ENCODE data around the gene TMEM169.

TMEM169 gene

DNA sequence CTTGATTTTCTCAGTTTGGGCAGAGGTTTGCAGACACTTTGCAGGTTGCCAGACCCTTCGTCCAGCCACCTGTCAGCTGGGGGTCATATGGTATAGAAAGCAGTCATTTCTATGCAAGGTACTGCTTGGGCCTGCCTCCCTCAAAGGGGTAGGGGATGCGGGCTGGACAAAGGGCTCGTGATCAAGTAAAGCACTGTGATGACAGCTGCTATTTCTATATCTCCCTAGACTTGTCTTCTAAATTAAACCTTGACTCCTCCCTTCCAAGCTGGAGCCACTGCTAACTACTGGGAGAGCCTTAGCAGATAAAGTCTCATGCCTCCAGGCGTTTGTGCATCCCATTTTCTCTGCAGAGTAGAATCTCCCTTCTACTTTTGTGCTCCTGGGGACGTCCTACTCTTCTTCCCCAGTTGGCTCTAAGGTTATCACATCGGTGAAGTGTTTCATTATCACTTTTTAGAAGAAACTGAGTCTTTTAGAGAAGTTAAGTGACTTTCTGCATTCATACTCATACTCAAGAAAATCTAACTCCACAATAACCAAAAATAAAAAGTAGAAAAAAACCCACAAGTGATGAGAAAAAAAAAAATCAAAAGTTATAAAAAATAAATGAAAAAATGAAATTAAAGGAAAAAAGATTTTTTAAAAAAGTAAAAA lies 26.7 kb downstream of the TMEM169 start:
- no peak for DNase-seq

- DNase-seq = peak; percentile 96
These were observed 27.5 kb downstream of the TMEM169 start, which contains the start of gene XRCC5 for GRCh38 chr2:216108967-216109921. XRCC5 (plus strand) TSS chr2:216109348; CDS start chr2:216109437, 89 bp downstream.

- DNase-seq = no peak
These were observed 28.4 kb downstream of the TMEM169 start for GRCh38 chr2:216109962-216110614.

DNA sequence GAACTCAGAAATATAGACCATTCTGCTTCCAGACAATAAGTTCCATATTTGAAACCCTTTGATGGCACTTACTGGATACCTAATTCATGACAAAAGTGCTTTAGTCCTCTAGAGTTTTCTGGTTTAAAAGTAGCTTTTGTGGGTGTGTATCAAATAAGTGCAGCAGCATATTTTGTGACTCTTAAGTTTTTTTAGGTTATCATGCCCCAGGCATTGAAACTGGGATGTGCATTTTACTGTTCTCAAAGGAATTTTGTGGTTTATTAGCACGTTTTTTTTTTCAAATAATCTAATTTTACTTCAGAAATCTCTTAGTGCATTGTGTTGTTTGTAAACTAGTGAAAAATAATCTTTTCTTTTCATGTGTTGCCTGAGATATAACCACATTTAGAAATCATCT lies 28.9 kb downstream of the TMEM169 start:
- DNase-seq = no peak

DNA sequence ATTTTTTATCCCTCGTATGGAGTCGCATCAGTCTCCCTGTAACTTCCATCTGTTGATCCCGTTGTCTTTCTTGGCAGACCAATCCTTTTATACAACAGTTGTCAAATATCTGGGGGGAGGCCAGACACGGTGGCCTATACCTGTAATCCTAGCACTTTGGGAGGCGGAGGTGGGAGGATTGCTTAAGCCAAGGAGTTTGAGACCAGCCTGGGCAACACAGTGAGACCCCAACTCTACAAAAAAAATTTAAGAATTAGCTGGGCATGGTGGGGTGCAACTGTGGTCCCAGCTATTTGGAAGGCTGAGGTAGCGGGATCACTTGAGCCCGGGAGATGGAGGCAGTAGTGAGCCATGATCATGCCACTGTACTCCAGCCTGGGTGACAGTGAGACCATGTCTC lies 29.4 kb downstream of the TMEM169 start:
- DNase-seq = no peak

- DNase-seq = no peak
These were observed 31.2 kb downstream of the TMEM169 start for GRCh38 chr2:216112926-216113325.

- no peak for DNase-seq
These were observed 31.9 kb downstream of the TMEM169 start for GRCh38 chr2:216113572-216113971.

DNA sequence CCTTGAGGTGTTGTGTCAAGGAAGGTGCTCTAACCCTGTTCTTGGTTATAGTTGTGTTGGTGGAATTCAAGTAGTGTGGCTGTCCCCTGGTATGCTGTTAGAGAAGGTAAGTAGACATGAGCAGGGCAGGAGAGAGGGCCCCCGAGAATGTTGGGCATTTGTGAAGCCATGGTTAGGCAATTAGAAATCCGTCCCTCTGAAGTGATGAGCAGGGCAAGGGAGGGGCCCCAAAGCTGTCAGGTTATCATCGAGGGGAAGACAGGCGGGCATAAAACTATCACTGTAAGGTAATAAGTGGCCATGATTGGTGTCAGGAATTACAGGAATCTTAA lies 32.6 kb downstream of the TMEM169 start:
- DNase-seq = no peak

GRCh38 chr2:216114714-216115531 lies 33.2 kb downstream of the TMEM169 start:
- peak; percentile 98 for DNase-seq

GRCh38 chr2:216116418-216116817 lies 34.7 kb downstream of the TMEM169 start:
- no peak for DNase-seq

- no peak for DNase-seq
These were observed 36.0 kb downstream of the TMEM169 start for GRCh38 chr2:216117561-216118340.

GRCh38 chr2:216118474-216118873 lies 36.8 kb downstream of the TMEM169 start:
- DNase-seq = no peak

GRCh38 chr2:216119146-216119545 lies 37.4 kb downstream of the TMEM169 start:
- no peak for DNase-seq

GRCh38 chr2:216119986-216120385 lies 38.3 kb downstream of the TMEM169 start:
- DNase-seq = no peak

DNA sequence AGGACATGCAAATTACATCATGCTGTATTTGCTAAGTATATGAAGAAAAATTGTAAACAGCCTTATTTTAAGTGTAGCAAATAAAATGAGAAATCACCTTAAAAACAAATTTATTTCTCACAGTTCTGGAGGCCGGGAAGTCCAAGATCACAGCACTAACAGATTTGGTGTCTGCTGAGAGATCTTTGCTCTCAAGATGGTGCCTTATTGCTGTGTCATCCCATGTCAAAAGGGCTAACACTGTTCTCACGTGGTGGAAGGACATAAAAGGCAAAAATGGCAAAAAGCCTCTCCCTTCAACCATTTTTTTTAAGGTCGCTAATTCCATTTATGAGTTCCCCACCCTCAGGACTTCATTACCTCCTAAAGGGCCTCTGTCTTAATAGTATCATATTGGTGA lies 39.5 kb downstream of the TMEM169 start:
- no peak for DNase-seq

DNA sequence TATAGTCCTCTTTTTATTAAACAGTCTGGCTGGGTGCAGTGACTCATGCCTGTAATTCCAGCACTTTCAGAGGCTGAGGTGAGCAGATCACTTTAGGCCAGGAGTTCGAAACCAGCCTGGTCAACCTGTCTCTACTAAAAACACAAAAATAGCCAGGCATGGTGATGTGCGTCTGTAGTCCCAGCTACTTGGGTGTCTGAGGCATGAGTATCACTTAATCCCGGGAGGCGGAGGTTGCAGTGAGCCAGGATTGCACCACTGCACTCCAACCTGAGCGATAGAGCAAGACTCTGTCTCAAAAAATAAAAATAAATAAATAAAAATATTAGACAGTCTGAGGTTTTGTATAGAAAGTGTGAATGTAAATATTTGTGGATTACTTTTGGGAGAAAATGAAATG lies 45.2 kb downstream of the TMEM169 start:
- no peak for DNase-seq

DNA sequence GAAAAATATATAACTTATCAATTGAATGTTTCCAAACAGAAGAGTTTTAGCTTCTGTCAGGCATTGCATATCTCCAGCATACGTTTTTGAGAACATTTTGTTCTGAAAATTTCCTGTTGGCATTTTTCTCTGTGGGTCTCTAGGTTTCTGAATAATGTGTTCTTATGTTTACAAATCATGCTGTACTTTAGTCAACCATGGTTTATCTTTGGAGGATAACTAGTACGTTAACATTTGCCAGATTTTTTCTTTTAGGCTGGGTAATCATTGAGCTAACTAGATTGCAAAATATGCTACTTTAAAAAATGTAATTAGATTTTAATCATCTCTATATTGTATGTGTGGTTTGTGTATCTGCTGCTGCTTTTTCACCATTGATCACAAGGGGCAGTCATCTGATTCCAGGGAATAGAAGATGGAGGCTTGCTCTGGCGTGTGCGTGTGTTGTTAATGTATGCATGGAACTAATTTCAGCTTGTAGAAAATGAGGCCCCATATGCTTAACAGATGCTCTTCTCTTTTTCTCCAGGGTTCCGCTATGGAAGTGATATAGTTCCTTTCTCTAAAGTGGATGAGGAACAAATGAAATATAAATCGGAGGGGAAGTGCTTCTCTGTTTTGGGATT lies 48.7 kb downstream of the TMEM169 start:
- no peak for DNase-seq

DNA sequence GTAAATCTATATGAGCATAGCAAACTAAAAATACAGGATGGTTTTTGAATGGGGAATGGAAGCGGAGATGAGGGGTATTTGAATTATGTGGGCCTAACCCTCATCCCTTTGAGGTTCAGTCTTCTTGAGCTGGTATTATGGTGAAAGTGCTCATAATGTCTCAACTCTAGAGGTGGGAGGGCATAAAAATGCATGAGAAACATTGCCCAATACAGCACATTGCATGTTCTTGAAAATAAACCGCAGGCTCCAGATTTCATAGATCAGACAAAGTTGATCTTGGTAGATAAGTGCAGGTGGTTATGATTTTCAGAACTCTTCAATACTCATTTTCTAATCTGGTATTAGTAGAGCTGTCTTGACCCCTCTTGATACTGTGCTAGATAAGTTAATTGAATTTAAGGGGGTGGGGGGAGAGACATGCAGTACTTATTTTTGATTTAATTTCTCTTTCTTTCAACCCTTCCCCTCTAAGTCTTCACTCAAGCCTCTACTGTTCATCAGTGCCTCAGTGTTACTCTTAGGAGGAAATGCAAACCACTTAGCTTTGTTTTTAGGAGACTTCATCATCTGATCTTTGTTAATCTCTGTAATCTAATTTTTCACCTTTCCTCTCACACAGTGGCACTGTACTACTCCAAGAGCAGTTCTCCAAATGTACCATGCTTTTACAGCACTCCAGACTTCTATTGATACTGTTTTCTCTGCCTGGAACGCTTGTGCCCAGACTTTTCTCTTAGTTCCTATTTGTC lies 49.6 kb downstream of the TMEM169 start:
- DNase-seq = no peak

DNA sequence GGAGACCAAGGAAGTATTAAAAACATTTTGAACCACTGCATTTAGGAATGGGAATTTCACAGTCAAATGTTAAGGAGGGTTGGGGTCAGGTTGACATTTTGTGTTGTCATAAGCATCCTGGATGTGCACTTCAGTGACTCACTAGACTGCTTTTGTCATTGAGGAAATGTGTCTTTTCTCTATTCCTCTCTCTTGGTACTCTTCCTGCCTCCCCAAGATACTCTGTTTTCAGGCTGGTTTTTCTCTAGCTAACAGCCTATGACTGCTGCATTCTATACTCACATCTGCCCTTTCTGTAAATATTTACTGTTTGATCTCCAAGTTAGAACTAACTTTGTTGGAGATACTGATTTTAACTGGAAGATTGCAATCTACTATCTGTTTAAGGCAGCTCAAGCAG lies 50.9 kb downstream of the TMEM169 start:
- no peak for DNase-seq

GRCh38 chr2:216133397-216133796 lies 51.7 kb downstream of the TMEM169 start:
- no peak for DNase-seq
